ENCODE measurements around the gene MICAL3. TPM values are rescaled to one million over a fixed set of nuclear protein-coding genes. Genes with fewer than 3 reads are reported as not detected.
"Not testable (repeated sequence)": the region's sequence is repeated elsewhere in the genome, so short reads cannot be mapped to it uniquely, and the experiment has no call there.

The MICAL3 gene
- total RNA-seq, 1 donor from 2014 or later = 28.2 TPM

DNA sequence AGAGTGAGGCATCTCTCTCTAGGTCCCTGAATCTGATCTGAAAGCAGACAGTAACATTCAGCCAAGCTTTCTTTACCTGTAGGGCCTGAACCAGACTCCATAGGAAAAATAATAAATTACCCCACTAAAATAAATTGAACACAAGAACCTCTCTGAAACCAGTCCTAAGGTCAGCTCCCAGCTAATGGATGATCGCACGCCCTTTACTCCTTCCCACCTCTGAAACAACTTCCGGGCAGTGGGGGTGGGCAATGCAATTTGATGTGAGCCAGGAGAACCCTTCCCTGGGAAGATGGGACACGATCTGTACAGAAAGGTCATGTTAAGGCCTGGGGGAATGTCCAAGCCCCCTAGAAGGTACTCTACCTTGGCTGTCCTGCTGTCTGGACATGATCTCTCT lies 71.2 kb downstream of the MICAL3 start:
- no peak for DNase-seq

DNA sequence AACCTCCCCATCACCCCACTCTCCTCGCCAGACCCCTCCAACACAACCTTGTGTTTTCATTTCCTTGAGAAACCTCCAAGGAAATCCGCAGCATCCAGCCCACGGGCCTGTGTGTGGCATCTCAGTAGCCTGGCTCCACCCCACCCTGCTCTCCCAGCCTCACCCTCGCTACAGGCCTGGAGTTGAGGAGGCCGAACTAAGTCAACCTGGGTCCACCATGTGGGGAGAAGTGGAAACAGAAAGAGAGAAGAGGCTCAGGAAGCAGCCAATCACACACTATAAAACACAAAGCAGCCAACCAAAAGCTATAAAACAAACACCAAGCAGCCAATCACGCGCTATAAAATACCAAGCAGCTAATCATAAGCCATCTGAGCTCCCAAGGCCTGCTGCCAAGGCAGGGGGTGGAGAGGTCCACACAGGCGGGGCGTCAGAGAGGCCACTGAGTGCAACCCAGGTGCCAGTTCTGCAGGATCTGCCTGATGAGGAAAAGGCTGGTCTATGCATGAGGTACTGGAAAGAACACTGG lies 72.0 kb downstream of the MICAL3 start:
- no peak for DNase-seq

DNA sequence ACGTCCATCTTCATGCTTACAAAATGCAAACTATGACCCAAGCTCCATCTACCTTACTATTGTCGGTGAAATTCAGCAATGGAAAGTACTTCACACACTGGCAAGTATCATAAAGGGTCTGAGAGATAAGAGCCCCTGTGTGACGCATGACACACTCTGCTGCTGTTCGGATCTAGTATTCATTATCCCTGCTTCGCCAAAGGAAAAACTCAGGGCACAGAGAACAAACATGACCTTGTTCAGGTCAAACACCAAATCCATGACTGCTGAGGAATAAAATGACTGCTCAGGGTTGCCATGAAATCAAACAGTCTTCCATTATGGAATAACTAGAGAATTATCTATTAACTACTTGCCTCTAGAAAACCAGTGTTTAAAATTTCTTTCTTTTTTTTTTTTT lies 73.0 kb downstream of the MICAL3 start:
- DNase-seq = no peak

DNA sequence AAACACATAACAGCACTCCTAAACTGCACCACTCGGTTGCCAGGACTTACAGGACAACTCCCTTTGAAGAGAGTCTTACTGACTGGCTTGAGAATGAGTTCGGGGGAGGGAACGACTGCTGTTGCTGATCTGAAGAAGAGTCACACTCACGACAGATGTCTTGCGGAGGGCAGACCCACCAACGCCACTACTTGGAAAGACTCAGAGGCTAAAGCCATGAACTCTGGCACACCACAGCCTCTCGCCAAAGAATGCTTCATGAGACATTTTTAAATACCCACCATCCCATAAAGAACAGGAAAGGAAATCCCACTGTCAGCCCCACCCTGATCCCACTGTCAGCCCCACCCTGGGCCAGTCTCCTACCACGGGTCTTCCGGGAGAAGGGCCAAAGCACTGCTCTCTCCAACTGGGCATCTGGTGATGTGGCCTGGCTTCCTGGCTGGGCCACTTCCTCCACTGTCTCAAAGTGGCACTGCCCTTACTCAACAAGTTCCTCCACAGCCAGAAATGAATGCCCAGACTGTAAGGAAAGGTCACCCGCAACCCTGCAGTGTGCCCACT lies 73.6 kb downstream of the MICAL3 start:
- DNase-seq = no peak

DNA sequence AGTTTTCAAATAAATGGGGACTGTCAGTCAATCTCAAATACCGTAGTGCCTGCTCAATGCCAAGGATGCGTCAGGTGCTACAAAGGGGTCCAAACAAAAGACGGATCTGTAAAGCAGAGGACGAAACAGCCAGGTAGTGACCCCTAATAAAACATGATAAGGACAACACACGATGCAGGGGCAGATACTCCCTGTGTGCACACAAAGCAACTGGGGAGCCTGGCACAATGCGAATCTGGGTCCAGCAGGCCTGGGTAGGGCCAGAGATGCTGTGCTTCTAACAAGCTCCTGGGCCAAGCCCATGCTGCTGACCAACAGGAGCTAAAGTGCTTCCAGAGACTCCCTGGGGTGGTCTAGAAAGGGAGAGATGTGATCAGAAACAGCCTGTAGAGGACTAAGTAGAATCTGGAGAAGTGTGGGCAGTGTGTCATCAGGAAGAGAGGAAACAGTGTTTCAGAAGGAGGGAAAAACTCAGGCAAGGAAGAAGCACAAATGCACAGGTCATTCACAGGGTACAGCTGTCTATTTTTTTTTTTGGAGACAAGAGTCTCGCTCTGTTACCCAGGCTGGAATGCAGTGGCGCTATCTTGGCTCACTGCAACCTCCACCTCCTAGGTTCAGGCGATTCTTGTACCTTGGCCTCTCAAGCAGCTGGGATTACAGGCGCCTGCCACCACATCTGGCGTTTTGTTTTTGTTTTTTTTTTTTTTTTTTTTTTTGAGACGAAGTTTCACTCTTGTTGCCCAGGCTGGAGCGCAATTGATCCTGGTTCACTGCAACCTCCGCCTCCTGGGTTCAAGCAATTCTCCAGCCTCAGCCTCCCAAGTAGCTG lies 74.5 kb downstream of the MICAL3 start:
- no peak for DNase-seq

DNA sequence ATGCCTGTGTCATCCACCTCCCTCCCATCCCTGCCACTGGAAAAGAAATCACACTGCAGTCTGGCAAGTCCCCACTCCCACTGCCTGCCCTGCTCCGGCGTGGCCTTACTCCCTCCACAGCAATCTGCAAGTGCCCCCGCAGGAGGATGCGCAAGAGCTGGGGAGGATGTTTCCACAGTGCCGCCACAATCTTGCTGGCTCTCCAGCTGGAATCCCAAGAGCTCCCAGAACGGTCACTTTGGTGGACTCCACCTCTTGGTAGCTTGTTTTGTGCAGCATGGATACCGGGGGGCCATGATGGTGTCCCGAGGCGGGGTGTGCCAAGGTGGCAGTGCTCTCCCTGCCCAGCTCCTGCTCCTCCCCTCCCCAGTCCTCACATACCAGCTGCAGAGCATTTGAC lies 76.3 kb downstream of the MICAL3 start:
- DNase-seq = no peak

DNA sequence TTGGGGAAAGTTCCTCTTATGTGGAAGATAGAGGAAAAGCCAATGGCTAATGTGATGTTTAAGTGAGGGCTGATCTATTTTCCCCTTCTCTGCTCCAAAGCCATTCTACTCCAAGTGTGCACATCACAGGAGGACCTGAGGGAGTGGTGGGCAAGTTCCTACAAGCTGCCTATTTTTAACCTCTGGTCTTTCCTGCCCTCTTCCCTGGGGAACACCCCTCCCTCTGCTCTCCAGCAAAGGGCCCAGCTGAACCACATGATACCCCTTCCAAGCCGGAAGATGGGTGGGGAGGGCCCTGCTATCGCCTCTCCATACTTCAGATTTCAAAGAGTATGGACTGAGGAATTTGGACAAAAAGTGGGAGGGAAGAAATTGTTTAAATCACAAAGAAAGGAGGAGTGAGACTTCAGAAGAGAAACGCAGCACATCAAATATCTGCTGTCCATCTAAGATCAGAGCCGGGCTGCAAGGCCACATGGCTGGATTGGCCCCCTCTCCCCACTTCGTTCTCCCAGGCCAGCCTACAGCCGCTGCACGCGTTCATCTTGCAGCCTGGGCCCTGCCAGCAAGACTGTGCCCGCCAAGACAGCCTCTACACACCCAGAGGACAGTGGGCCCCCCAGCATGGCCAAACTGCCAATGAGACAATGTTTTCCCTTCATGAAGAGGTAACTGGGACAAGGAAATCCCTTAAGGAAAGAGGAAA lies 77.5 kb downstream of the MICAL3 start:
- DNase-seq = no peak

DNA sequence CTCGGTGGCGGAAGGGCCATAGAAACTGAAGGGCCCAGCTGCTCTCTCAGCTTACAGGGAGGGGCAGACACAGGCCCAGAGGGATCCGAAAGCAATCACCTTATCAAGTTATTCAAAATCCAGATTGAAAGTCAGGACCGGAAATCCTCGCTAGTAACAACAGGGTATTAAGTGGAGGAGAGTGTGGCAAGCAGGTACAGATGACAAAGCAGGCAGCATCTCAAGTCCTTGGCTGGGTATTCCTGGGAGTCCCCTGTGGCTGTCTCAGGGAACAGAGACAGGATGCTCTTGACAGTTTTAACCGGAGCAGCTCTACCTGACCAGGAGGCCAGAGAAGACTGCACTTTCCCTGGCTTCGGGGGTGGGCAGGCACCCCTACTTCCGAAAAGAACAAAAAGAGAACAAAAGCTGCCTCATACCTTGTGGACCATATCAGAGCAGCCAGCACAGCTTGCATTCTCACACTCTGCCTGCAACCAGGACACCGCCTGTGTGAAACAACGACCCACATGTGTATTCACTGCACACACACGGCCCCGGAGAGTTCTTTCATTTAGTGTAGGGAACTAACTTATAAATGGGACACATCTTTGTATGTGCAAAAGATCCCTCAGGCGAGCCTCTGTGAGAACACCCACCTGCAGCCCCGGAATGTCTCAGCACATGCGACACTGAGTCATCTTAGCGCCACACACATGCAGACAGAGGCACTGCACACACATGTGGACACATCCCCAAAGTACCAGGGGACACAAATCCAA lies 78.3 kb downstream of the MICAL3 start:
- DNase-seq = no peak

DNA sequence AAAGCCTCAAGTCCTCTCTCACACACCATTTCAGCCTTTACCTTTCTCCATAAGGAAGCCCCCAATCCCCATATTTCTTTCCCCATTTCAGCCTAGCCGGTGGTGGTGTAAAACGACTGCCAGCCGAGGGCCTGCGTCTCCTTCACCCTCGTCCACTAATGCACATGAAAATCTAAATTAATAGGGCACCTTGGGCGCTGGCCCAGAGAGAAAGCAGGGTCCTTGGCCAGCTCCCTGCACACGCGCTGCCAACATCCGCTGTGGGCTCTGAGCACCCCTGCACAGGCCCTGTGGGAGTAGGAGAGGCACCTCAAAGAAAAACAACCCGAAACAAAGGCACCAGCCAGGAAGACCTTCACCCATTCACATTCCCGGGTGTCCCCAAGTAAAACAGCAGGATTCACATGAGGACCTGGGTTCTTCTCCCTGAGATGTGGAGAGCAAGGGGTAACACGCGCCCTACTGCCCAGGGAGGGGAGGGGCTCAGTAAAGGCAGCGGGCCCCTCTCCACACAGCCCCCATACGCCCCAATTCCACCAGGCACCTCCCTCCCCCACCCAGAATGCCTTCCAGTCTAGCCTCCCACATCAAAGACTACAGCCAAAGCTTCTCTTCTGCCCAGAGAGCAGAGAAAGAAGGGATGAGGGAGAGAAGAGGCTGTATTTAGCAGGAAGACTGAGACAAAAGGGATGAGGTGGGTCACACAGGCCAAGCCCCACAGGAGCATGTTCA lies 79.0 kb downstream of the MICAL3 start:
- no peak for DNase-seq

DNA sequence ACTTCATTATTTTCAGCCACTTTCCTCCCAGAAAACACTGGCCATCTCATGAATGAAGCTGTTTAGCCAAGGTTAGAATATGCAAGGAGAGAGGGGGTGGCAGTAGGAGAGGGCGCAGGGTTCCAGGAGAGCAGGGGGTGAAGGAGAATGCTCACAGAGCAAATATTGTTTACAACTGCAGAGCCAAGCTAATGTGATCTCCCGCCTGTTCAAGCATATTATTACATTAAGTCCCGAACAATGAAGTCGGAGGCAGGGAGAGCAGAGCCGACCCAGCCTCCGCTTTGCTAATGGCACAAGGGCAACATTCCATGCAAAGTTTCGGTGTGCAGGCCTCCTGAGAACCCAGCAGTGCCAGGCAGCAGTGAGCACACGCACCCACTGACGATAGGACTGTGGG lies 80.1 kb downstream of the MICAL3 start:
- no peak for DNase-seq

DNA sequence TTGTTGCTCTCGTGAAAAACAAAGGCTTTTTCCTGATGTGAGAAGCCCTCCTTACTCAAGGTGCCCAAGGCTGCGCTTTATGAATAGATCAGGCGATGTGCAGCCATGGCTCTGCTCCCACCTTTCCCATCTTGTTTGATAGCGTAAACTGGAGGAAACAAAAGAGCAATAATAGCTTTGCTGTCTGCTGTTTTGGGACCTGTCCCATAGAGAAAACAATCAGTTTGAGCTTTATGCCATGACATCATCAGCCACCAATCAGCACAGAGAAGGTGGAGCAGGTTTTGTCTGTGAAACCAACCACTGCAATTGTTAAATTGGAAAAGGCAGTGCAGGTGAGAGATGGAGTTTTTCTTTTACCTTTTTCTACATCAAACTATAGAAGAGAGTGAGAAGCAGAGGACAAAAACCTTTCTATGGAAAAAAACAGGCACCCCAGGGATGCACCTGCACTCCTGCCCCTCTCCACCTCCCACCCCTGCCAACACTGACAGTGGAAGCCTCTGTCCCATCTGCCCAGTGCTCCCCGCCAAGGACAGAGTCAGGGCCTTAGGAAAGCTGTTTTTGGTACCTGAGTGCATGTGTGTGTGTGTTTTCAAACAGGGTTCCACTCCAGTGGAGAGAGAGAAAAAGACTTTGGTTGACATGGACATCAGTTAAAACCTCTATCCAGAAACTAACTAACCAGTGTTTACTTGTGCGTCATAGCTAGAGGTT lies 80.7 kb downstream of the MICAL3 start:
- no peak for DNase-seq

DNA sequence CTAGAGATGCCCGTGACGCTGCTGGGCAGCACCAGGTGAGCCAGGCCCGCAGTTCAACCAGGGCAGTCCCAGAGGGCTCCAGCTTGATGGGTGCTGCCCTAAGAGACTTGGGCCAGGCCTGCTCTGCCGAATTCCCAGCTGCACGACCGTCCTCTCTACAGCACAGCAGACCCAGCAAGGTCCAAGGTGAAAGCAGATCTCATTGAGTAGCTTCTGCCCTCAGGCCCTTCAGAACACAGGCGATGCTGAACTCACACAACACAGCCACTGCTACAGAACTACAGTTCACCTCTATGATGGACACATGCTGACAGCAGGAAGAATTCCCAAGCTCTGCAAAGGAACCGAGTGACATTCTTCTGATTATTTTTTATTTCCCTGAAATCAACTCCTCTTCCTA lies 81.6 kb downstream of the MICAL3 start:
- no peak for DNase-seq

DNA sequence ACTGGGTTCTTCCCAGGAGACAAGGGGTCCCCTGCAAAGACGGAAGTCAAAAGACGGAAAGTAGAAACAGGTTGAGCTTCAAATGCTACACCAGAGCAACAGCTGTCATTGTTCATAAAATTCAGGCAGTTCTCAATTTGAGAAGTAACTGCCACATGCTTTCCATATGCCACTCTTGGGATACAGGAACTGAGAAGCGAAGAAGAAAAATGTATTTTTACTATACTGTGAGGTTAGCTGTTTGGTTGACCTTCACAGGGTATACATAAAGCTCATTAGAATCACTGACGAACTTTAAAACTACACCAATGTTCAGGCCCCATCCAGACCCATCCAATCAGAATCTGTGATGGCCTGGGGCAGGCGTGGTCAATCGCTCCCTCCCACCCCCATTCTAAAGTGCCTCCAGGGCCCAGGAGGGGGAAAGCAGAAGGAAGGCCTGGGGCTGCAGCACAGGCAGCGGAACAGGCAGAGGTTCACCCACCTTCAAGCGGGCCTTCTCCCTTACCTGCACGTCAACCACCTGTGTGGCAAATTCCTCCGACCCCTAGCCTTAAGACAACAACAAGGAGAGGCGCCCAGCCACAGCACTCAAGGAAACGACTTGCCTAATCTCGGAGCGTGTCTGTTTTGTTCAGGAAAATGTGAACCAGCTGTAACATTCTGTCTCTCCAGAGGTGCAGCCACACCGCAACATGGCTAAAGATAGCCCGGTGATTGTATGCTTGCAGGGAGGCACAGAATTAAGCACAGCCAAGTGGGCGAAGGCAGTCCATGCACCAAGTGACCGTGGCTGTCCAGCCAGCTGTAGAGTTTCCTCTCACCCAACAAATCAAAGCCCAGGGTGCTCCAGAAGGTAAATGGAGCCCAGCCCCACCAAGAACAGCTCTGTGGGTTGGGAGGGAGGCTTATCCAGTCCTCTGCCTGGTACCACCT lies 82.6 kb downstream of the MICAL3 start:
- DNase-seq = peak; percentile 25

DNA sequence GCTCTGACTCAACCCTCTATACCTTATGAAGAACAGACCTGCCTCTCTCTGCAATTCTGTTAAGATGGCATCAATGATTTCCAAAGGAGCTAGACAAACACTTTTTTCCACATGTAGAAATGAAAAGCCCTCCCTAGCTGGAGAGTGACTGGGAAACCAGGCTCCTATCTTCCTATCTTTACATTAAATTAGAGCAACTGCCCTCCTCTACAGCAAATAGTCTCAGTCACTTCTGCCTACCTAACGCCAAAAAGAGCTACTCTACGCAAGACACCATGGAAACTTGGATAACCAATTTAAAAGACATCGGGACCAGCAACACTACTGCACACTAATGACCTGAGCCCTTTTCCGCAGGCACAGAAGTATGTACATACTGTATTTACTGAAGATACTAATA lies 84.8 kb downstream of the MICAL3 start:
- DNase-seq = no peak

DNA sequence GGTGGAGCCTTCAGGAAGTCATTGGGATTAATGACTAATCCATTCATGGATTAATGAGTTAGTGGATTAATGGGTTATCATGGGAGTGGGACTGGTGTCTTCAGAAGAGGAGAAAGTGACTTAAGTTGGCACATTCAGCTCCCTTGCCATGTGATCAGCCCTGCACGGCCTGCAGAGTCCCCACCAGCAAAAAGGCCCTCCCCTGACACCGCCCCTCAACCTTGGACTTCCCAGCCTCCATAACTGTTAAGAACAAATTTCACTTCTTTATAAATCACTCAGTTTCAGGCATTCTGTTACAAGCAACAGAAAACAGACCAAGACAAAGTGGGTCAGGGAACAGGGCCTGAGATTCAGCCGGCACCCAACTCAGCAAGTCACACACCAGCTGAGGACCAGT lies 85.3 kb downstream of the MICAL3 start:
- no peak for DNase-seq

DNA sequence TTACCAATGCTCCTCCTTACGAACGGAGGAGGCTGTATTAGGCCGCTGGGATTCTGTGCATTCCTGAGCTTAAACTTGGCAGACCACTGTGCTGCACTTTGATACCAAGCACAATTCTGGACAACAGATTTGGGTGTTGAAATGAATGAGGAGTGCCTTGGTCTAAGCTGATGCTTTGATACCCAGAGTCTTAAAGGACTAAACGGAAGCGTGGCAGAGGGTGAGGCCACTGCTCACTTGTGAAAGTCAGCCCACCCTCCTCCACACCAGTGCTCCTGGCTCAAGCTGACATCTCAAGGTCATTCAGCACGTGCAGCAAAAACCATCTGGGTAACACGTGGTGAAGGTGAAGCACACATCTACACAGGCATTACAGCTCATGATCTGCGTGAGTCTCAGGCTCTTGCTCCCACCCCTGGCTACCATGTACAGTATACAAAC lies 85.9 kb downstream of the MICAL3 start:
- DNase-seq = no peak

DNA sequence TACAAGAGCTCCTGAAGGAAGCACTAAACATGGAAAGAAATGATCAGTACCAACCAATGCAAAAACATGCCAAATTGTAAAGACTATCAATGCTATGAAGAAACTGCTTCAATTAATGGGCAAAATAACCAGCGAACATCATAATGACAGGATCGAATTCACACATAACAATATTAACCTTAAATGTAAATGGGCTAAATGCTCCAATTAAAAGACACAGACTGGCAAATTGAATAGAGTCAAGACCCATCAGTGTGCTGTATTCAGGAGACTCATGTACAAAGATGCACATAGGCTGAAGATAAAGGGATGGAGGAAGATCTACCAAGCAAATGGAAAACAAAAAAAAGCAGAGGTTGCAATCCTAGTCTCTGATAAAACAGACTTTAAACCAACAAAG lies 91.9 kb downstream of the MICAL3 start:
- DNase-seq = not testable (repeated sequence)

DNA sequence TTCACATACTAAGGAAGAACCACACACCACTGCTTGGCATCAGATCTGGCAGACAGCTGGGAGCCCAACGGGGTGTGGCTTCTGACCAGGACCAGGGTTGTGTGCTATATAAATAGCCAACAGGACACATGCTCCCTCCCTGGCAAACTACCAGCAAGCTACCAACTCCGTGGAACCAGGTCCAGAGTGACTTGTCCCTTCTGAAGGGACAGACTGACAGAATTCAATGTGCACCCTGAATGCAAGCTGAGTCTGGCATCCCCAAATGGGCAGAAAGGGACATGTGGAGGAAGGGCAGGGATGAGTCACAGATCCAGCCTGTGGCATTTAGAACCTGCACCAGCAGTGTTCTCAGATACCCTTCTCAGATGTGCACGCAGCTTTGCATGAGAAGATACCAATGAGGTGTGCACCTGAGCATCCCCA lies 92.9 kb downstream of the MICAL3 start:
- no peak for DNase-seq

DNA sequence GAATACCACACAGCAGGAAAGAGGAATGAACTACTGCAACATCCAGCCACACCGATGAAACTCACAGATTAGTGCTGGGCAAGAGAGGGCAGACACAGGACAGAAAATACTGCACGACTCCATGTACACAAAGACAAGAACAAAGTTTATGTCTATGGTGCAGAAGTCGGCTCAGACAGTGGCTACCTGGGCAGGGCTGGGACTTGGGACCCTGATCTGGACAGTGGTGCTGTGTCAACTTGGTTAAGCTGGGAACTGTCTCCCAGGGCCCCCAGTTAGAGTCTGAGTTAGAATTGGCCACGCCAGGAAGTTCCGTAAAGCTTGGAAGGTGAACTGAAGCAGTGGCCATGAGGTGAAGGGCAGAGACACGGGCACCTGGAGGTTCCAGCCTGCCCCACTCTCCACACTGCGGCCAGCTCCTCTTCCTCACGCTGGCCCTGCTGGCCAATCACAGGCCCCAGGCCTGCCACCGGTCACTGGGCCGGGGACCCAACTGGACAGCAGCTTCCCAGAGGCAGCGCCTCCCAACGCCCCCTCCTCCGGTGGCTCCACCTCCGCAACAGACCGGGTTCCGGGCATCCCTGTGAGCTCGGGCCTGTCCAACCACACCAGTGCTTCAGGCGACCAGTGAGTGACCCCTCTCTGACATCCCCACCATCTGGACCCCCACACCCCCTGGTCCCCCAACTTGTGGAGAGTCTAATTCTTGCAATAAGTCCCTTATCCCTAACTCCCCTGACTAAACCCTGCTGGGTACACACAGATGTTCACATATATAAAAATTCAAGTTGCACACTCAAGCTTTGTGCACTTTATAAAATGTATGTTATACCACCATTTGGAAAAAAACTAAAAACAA lies 93.7 kb downstream of the MICAL3 start:
- no peak for DNase-seq

All from skin of body (tissue), 2 donors.